Cardiac muscle cell (in vitro differentiated cells and primary cell): ENCODE data around the gene SLC2A9. TPM values are rescaled to one million over a fixed set of nuclear protein-coding genes. Genes with fewer than 3 reads are reported as not detected.

ENCODE experiments used
- DNase-seq, 2 donors: peaks; one replicate each; pipeline versions ENCODE4 v3.0.0 to v3.0.0-alpha.2; 2010 to 2017; ENCODE audit warnings: low read depth in 1 of 2, low spot score in 1 of 2
- H3K27ac ChIP-seq: fragments of 200-600 bp; sonication (generic); 2 replicates; pipeline ENCODE4 v1.5.1; 2016
- H3K27me3 ChIP-seq: fragments of 200-600 bp; sonication (generic); 2 replicates; pipeline ENCODE4 v1.6.0; 2016; ENCODE audit warnings: control low read depth
- H3K36me3 ChIP-seq: fragments of 200-600 bp; sonication (generic); 2 replicates; pipeline ENCODE4 v1.5.1; 2016; ENCODE audit warnings: control low read depth
- H3K4me1 ChIP-seq: fragments of 200-600 bp; sonication (generic); 2 replicates; pipeline ENCODE4 v1.8.1; 2017; ENCODE audit warnings: low read depth, mild to moderate bottlenecking, mixed run types
- H3K4me3 ChIP-seq: fragments of 200-600 bp; sonication (generic); 2 replicates; pipeline ENCODE4 v1.5.1; 2016; ENCODE audit warnings: mild to moderate bottlenecking
- H3K9me3 ChIP-seq: fragments of 200-600 bp; sonication (generic); 2 replicates; pipeline ENCODE4 v1.5.1; 2017; ENCODE audit warnings: low read depth, mild to moderate bottlenecking, control low read depth
- polyA plus RNA-seq: library from polyadenylated mRNA; unstranded; fragments of >200 nt; fragmentation: Nextera tagmentation; extraction: Ambion mirVana; gene quantifications from 2 replicates; pipeline ENCODE4 v1.2.1, GENCODE V29; 2016
- total RNA-seq: library from RNA; depleted of rRNA; stranded (reverse); fragments of >200 nt; gene quantifications from 2 replicates; pipeline ENCODE4 v1.2.3, GENCODE V29; 2016
- TF ChIP-seq, protein P1 (sequence below): IDR thresholded peaks from 2 replicates; pipeline ENCODE4 v1.5.1; 2012; ENCODE audit warnings: low read depth, mild to moderate bottlenecking, low read length

The SLC2A9 gene
- total and polyA plus RNA-seq, 2 experiments from 2014 or later = 0.42 to 1.1 TPM

GRCh38 chr4:9968472-9968871 lies 52.8 kb downstream of the SLC2A9 start:
- no peak for DNase-seq
- TF ChIP-seq, protein P1, sequence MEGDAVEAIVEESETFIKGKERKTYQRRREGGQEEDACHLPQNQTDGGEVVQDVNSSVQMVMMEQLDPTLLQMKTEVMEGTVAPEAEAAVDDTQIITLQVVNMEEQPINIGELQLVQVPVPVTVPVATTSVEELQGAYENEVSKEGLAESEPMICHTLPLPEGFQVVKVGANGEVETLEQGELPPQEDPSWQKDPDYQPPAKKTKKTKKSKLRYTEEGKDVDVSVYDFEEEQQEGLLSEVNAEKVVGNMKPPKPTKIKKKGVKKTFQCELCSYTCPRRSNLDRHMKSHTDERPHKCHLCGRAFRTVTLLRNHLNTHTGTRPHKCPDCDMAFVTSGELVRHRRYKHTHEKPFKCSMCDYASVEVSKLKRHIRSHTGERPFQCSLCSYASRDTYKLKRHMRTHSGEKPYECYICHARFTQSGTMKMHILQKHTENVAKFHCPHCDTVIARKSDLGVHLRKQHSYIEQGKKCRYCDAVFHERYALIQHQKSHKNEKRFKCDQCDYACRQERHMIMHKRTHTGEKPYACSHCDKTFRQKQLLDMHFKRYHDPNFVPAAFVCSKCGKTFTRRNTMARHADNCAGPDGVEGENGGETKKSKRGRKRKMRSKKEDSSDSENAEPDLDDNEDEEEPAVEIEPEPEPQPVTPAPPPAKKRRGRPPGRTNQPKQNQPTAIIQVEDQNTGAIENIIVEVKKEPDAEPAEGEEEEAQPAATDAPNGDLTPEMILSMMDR = no peak
- H3K27me3 ChIP-seq = no peaks in the 10 kb centered on the region
- no peaks in the 10 kb centered on the region for H3K36me3 ChIP-seq
- no peaks in the 10 kb centered on the region for H3K9me3 ChIP-seq
- H3K4me3 ChIP-seq = no peak overlapping the region
- no peak overlapping the region for H3K27ac ChIP-seq
- no peaks in the 10 kb centered on the region for H3K4me1 ChIP-seq

DNA sequence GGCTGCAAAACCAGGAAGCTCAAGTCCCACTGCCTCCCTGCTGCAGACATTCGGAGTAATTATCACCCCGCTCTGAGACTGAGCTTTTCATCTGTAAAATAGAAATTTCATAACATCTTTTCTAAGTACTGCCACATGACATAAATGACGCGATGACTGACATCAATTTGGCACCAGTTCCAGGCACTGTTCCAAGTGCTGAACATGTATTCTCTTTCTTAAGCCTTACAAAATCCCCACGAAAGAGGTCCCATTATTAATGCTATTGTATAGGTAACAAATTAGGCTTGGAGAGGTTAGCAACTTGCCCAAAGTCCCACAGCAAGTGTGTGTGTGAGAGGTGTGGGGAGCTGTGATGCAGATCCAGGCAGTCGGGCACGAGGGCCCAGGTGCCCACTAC lies 56.4 kb downstream of the SLC2A9 start:
- Histone ChIP-seq H3K9me3 (no peaks in the 10 kb centered on the region), H3K36me3 (no peaks in the 10 kb centered on the region), H3K4me1 (no peaks in the 10 kb centered on the region), H3K4me3 (no peak overlapping the region), H3K27me3 (no peaks in the 10 kb centered on the region), H3K27ac (no peak overlapping the region)
- TF ChIP-seq, protein P1 = no peak
- no peak for DNase-seq

- no peaks in the 10 kb centered on the region for H3K36me3 ChIP-seq
- no peaks in the 10 kb centered on the region for H3K4me1 ChIP-seq
- H3K9me3 ChIP-seq = no peaks in the 10 kb centered on the region
- no peaks in the 10 kb centered on the region for H3K27me3 ChIP-seq
- TF ChIP-seq, protein P1 = no peak
- no peak for DNase-seq
- H3K27ac ChIP-seq = no peak overlapping the region
- no peak overlapping the region for H3K4me3 ChIP-seq
Observed at GRCh38 chr4:9963328-9963727, 58.0 kb downstream of the SLC2A9 start.

DNA sequence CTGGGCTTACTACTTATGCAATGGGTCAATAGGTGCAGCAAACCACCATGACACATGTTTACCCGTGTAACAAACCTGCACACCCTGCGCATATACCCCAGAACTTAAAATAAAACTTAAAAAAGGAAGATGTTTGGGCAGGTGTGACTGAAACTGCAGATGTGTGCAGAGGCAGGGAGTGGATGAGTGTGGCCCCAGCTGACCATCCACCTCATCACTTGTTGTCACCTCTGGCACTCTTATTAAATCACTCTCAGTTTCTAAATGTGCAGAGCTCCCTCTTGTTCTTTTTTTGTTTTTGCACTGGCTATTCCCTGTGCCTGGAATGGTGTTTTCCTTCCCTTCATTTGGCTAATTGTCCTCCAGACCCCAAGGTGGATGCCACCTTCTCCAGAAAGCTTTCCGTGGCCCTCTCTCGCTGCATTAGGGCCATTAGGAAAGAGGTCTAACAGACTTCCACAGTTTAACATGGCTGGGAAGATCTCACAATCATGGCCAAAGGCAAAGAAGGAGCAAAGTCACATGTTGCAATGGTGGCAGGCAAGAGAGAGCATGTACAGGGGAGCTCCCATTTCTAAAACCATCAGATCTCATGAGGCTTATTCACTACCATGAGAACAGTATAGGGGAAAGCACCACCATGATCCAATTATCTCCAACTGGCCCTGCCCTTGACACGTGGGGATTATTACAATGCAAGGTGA lies 58.5 kb downstream of the SLC2A9 start:
- no peak overlapping the region for H3K27ac ChIP-seq
- no peak for DNase-seq
- no peaks in the 10 kb centered on the region for H3K36me3 ChIP-seq
- TF ChIP-seq, protein P1 = no peak
- no peak overlapping the region for H3K4me3 ChIP-seq
- H3K27me3 ChIP-seq = no peaks in the 10 kb centered on the region
- no peaks in the 10 kb centered on the region for H3K9me3 ChIP-seq
- H3K4me1 ChIP-seq = no peaks in the 10 kb centered on the region

DNA sequence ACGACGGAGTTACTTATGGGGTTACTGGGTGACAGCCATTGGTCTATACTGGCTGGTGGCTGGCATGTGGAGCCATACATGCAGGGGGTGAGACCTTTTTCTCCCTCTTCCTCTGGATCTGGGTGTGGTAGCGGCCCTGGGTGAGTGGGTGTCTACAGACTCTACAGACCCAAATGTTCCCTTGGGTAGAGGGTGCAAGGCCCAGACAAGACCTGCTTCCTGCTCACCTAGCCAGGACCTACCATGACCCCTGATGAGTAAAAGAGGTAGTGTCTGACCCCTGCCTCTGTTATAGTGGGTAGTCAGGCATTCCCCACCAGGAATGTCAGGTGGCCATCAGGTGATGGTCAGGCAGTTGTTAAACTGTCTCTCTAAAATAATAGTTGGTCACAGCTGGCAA lies 66.8 kb downstream of the SLC2A9 start:
- TF ChIP-seq, protein P1 = no peak
- Histone ChIP-seq H3K4me1 (peaks cover 5% of the 10 kb centered on the region), H3K27ac (no peak overlapping the region), H3K36me3 (no peaks in the 10 kb centered on the region), H3K9me3 (no peaks in the 10 kb centered on the region), H3K4me3 (no peak overlapping the region), H3K27me3 (no peaks in the 10 kb centered on the region)
- DNase-seq = no peak

DNA sequence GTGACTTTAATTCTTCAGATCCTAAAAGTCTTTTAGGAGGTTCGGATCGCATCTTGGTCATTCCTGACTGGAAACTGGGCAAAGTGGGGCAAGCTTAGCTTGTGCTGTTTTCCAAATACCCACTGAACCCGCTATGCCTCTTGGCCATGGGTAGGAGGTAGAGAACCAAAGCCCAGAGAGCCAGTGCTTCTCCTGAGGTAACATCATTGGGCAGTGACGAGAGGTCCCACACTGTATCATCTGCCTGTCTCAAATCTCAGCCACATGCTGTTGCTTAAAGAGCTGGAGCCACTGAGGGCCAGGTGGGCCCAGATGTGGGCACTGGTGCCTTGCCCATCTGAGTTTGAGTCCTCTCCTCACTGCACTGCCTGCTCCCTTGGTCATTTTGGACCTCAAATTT lies 68.2 kb downstream of the SLC2A9 start:
- TF ChIP-seq, protein P1 = no peak
- no peak for DNase-seq
- Histone ChIP-seq H3K27me3 (no peaks in the 10 kb centered on the region), H3K4me1 (peaks cover 8% of the 10 kb centered on the region), H3K4me3 (no peak overlapping the region), H3K27ac (no peak overlapping the region), H3K9me3 (no peaks in the 10 kb centered on the region), H3K36me3 (no peaks in the 10 kb centered on the region)
